Neuron (in vitro differentiated cells): ENCODE measurements around the gene CHODL.

ENCODE experiments used
- H2AFZ ChIP-seq: one replicate; pipeline ENCODE4 v1.6.1; 2013; ENCODE audit warnings: low read depth, mild to moderate bottlenecking, inconsistent platforms, low read length, moderate library complexity
- H3K27me3 ChIP-seq: one replicate; pipeline ENCODE4 v1.6.1; 2013; ENCODE audit warnings: low read length; ENCODE audit not compliant: insufficient read depth
- H3K36me3 ChIP-seq: one replicate; pipeline ENCODE4 v1.6.1; 2013; ENCODE audit warnings: low read length; ENCODE audit not compliant: insufficient read depth
- H3K4me1 ChIP-seq: one replicate; pipeline ENCODE4 v1.6.1; 2013; ENCODE audit warnings: low read length; ENCODE audit not compliant: insufficient read depth
- H3K4me3 ChIP-seq: 2 replicates; pipeline ENCODE4 v1.5.1; 2013; ENCODE audit warnings: mild to moderate bottlenecking, low read length, moderate library complexity
- H3K9me3 ChIP-seq: one replicate; pipeline ENCODE4 v1.6.1; 2013; ENCODE audit warnings: low read length

Gene CHODL, protein sequence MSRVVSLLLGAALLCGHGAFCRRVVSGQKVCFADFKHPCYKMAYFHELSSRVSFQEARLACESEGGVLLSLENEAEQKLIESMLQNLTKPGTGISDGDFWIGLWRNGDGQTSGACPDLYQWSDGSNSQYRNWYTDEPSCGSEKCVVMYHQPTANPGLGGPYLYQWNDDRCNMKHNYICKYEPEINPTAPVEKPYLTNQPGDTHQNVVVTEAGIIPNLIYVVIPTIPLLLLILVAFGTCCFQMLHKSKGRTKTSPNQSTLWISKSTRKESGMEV

DNA sequence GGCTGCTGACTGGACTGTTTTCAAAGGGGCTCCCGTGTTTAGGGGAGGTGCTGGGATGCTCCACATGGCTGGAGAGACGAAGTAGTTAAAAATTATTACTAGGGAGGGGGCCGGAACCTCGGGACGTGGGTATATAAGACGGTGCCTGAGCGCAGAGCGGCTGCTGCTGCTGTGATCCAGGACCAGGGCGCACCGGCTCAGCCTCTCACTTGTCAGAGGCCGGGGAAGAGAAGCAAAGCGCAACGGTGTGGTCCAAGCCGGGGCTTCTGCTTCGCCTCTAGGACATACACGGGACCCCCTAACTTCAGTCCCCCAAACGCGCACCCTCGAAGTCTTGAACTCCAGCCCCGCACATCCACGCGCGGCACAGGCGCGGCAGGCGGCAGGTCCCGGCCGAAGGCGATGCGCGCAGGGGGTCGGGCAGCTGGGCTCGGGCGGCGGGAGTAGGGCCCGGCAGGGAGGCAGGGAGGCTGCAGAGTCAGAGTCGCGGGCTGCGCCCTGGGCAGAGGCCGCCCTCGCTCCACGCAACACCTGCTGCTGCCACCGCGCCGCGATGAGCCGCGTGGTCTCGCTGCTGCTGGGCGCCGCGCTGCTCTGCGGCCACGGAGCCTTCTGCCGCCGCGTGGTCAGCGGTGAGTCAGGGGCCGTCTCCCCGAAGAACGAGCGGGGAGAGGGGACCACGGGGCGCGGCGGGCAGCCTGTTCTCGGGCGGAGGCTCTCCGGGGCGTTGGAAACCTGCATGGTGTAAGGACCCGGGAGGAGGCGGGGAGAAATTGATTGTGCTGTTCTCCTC lies at the start of gene CHODL:
Gene CHODL (plus strand): TSS at position 163 of the 793 bp plus-strand sequence. CDS start 391 bp downstream, at position 554.
- peak within 1 kb of the TSS; percentile 69 for H2AFZ ChIP-seq
- peaks cover 42% of the 10 kb centered on the region for H3K27me3 ChIP-seq
- H3K4me1 ChIP-seq = peaks cover 10% of the 10 kb centered on the region
- no peaks in the 10 kb centered on the region for H3K36me3 ChIP-seq
- no peaks in the 10 kb centered on the region for H3K9me3 ChIP-seq
- H3K4me3 ChIP-seq = peak within 1 kb of the TSS; percentile 40

DNA sequence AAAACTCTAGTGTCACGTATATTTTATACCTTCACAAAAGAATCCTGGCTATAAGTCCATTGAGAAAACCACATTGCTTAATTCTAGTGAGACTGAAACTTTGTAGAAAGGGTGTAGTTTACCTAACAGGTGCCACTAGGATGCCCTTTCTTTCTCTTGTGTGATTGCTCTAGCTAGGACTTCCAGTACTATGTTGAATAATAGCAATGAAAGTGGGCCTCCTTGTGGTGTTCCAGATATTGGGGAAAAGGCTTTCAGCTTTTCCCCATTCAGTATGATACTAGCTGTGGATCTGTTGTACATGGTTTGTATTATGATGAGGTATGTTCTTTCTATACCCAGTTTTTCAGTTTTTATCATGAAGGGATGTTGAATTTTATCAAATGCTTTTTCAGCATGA lies 39.7 kb upstream of the CHODL start:
- no peaks in the 10 kb centered on the region for H3K36me3 ChIP-seq
- no peaks in the 10 kb centered on the region for H3K9me3 ChIP-seq
- no peaks in the 10 kb centered on the region for H3K4me1 ChIP-seq
- no peak overlapping the region for H2AFZ ChIP-seq
- no peak overlapping the region for H3K4me3 ChIP-seq
- no peaks in the 10 kb centered on the region for H3K27me3 ChIP-seq

DNA sequence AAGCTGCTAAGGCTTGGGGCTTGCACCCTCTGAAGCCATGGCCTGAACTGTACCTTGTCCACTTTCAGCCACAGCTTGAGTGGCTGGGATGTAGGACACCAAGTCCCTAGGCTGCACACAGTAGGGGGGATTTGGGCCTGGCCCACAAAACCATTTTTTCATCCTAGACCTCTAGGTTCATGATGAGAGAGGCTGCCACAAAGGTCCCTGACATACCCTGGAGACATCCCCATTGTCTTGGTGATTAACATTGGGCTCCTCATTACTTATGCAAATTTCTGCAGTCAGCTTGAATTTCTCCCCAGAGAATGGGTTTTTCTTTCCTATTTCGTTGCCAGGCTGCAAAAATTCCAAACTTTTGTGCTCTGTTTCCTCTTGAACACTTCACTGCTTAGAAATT lies 26.3 kb upstream of the CHODL start:
- H3K4me1 ChIP-seq = peaks cover 2% of the 10 kb centered on the region
- H3K4me3 ChIP-seq = no peak overlapping the region

DNA sequence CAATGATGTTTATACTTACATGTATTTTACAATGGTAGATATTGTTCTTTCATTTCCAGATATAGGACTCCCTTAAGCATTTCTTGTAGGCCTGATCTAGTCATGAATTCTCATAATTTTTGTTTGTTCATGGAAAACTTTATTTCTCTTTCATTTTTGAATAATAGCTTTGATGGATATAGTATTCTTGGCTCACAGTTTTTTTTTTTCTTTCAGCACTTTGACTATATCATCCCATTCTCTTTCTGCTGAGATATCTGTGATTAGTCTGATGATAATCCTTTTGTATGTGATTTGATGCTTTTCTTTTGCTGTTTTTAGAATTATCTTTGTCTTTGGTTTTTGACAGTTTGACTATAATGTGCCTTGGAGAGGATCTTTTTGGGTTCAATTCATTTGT lies 24.1 kb upstream of the CHODL start:
- H2AFZ ChIP-seq = no peak overlapping the region
- no peaks in the 10 kb centered on the region for H3K27me3 ChIP-seq
- H3K4me3 ChIP-seq = no peak overlapping the region
- no peaks in the 10 kb centered on the region for H3K9me3 ChIP-seq
- H3K36me3 ChIP-seq = no peaks in the 10 kb centered on the region
- peaks cover 2% of the 10 kb centered on the region for H3K4me1 ChIP-seq

More for the DNA sequence above, 26.3 kb upstream of the CHODL start:
- Histone ChIP-seq H3K27me3 (no peaks in the 10 kb centered on the region), H3K9me3 (no peaks in the 10 kb centered on the region), H2AFZ (no peak overlapping the region), H3K36me3 (no peaks in the 10 kb centered on the region)

DNA sequence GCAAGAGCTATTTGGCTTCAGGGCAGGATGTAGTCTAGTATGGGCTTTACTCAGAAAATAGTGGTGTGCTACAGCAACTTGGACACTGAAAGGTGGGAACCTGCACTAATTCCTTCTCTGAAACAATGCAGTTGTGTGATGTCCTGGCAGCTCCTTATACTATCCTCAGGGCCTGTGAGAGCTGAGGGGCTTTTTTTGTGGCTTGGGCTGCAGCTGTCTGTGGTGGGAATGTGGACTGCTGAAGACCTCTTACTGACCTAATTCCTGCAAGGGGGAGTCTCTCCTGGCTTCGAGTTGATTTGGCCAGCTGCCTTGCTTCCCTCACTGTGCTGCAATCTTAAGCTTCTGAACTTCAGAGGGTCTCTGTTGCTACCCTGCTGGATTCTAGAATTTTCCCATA lies 22.3 kb upstream of the CHODL start:
- Histone ChIP-seq H3K4me1 (peaks cover 2% of the 10 kb centered on the region), H3K36me3 (no peaks in the 10 kb centered on the region), H3K4me3 (no peak overlapping the region), H3K9me3 (no peaks in the 10 kb centered on the region), H3K27me3 (no peaks in the 10 kb centered on the region), H2AFZ (no peak overlapping the region)

DNA sequence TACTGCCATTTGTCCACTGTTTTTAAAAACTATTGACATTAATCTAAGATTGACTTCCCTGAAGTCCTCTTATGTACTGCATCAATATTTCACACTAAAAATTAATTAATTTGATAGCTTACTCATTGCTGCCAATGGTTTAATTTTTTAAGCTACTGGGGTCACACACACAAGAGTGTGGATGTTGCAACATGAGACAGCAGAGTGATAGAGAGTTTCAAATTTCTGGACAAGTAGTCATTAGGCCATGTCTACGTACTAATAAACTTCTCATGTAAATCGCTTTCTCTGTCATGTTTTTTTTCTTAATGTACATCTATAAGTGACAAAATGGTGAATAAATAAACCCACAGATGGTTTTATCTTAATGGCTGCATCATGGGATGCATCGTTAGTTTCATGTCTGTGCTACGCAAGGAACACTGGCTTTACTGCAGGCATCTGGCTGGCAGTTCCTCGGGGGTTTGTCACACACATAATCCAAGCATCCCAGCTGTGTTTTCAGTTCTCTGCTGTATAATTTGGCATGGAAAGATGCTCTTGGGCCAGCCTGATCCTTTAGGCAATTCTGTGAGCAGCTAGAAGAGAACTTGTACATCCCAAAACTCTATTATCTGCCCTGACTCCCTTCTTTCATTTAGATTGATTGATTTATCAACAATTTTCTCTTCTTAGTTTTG lies 16.4 kb upstream of the CHODL start:
- no peaks in the 10 kb centered on the region for H3K27me3 ChIP-seq
- no peak overlapping the region for H2AFZ ChIP-seq
- no peaks in the 10 kb centered on the region for H3K36me3 ChIP-seq
- no peak overlapping the region for H3K4me3 ChIP-seq
- H3K4me1 ChIP-seq = no peaks in the 10 kb centered on the region
- H3K9me3 ChIP-seq = no peaks in the 10 kb centered on the region

DNA sequence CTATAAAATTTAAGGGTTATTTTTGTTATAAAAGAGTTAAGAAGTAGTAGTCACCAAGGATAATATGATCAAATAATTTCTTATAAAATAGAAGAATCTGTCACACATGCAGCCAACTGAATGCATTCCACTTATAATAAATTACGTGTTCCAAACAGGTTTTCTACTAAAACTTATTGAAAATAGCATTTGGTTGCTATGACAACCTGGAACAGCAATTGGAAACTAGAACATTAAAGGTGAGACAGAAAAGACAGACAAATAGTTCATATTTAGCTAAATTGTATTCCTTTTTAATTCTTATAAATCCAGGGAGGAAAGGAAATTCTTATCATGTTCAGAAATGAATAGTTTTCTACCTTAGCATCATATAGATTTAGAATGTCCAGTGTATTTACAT lies 9.1 kb upstream of the CHODL start:
- H2AFZ ChIP-seq = no peak overlapping the region
- no peaks in the 10 kb centered on the region for H3K4me1 ChIP-seq
- H3K9me3 ChIP-seq = no peaks in the 10 kb centered on the region
- no peaks in the 10 kb centered on the region for H3K36me3 ChIP-seq
- H3K4me3 ChIP-seq = no peak overlapping the region
- H3K27me3 ChIP-seq = no peaks in the 10 kb centered on the region

DNA sequence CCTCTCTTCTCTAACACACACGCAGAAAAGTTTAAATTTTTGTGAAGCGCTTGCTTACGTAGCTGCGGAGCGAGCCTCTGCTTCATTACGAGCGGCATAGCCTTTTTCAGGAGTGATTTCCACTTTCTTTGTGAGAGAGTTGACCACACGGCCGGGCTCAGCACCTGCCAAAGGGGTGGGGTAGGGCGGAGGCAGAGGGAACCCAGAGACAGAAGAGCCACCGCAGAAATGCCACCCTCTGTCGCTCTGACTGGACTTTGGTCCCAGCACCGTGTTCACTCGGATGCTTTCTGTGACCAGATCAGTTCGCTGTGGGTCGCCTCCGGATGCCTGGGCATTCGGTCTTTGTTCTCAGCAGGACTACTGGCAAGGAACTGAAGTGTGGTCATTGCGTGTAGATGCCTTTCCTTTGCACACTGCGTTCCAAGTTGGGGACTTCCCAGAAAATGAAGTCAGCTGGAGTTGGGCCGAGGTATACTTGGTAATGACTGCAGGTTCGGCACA lies 883 bp downstream of the CHODL start:
- peak overlapping the region; percentile 69 for H2AFZ ChIP-seq
- H3K27me3 ChIP-seq = peaks cover 42% of the 10 kb centered on the region
- no peaks in the 10 kb centered on the region for H3K36me3 ChIP-seq
- H3K9me3 ChIP-seq = no peaks in the 10 kb centered on the region
- peak overlapping the region; percentile 40 for H3K4me3 ChIP-seq
- H3K4me1 ChIP-seq = peaks cover 10% of the 10 kb centered on the region

DNA sequence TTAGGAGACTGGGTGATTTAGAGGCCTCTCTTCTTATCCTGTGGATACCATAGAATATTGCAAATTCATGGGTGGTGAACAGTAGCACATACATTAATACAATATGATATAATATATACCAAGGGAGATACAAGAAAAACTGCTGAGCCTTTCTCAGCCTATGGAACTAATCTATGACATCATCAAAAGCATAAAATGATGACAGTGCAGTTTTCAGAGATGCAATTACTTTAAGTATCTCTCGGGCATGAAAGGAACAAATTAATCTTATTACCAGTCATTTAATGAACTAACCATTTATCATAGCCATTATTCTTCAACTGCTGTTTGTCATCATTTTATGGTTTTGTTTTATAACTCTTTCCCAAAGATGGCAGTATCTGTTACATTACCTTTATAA lies 3.5 kb downstream of the CHODL start:
- peaks cover 10% of the 10 kb centered on the region for H3K4me1 ChIP-seq
- H3K9me3 ChIP-seq = no peaks in the 10 kb centered on the region
- peaks cover 35% of the 10 kb centered on the region for H3K27me3 ChIP-seq
- no peak overlapping the region for H2AFZ ChIP-seq
- no peaks in the 10 kb centered on the region for H3K36me3 ChIP-seq
- no peak overlapping the region for H3K4me3 ChIP-seq

DNA sequence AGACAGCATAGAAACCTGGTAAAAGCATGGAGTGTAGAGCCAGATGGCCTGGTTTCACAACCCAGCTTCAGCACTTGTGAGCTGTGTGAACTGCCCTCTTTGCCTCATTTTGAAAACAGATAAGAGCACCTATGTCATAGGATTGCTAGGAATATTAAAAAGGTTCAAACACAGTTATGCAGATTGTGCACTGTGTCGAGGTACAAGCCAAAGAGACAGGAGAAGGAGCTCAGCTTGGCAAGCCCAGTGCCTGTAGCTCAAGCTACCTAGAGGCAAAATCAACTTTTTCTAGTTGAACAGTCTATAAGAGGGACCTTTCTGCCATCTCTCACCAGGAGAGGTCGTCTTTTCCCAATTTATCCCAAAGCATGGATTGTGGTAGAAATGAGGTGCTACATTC lies 5.0 kb downstream of the CHODL start:
- Histone ChIP-seq H3K27me3 (peaks cover 20% of the 10 kb centered on the region), H3K4me3 (no peak overlapping the region), H3K36me3 (no peaks in the 10 kb centered on the region), H3K4me1 (peaks cover 10% of the 10 kb centered on the region), H2AFZ (no peak overlapping the region), H3K9me3 (no peaks in the 10 kb centered on the region)

DNA sequence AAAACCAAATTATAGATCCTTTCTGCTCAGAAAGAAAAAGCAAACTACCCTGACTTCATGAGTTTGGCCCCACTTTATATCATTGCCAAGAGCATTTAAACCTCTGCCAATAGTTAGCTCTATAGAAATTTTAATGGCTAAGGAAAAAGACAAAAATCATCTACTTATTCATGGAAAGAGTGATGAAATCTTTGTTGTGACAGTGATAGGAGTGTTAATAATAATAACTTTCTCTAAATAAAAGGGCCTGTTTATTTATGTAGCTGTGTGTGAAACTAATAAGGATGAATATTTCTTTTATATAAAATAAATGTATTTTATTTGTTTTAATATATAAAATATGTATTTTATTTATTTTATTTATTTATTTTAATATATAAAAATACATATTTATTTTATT lies 6.4 kb downstream of the CHODL start:
- H3K4me3 ChIP-seq = no peak overlapping the region
- H3K4me1 ChIP-seq = no peaks in the 10 kb centered on the region
- H3K36me3 ChIP-seq = no peaks in the 10 kb centered on the region
- H3K27me3 ChIP-seq = peaks cover 6% of the 10 kb centered on the region
- no peaks in the 10 kb centered on the region for H3K9me3 ChIP-seq
- no peak overlapping the region for H2AFZ ChIP-seq

DNA sequence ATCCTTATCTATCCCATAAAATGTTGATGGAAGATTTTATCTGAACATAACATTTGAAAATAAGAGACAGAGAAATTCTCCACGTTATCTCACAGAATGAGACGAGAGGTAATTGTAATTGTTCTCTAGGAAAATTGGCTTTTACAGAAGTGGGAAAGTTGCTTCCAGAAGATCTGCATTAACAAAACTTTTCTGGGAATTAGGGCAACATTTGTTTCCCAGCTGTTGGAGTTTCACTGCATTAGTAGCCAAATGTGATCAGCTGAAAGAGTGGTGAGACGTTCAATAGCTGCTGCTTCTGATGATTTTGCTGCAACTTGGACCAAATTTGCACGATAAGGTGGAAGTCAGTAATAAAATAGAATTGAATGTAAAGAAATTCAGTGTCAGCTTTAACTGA lies 7.6 kb downstream of the CHODL start:
- H3K4me1 ChIP-seq = no peaks in the 10 kb centered on the region
- no peaks in the 10 kb centered on the region for H3K9me3 ChIP-seq
- H3K4me3 ChIP-seq = no peak overlapping the region
- no peak overlapping the region for H2AFZ ChIP-seq
- no peaks in the 10 kb centered on the region for H3K27me3 ChIP-seq
- no peaks in the 10 kb centered on the region for H3K36me3 ChIP-seq

DNA sequence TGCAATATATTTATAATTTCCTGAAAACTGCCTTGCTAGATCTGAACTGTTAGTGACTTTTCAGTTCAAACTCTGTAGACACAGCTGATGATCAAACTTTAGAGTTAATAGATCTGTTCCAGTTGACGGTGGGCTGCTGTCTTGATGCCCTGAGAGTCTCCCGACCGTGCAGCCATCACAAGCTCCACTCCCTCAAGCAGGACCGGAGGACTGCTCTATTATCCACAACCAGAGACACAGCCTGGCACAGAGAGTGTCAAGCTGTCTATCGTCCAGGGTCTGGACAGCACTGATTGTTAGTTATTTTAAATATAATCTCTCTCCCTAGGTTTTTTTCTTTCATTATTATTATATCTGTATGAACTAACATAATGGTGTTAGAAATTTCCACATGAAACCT lies 8.0 kb downstream of the CHODL start:
- H3K4me3 ChIP-seq = no peak overlapping the region
- H3K36me3 ChIP-seq = no peaks in the 10 kb centered on the region
- H3K27me3 ChIP-seq = no peaks in the 10 kb centered on the region
- no peaks in the 10 kb centered on the region for H3K4me1 ChIP-seq
- H2AFZ ChIP-seq = no peak overlapping the region
- H3K9me3 ChIP-seq = no peaks in the 10 kb centered on the region
